22Rv1 (cell line): ENCODE results near the gene PLEKHJ1.

Source experiments
- H3K27ac ChIP-seq: fragments of 450-650 bp; 2 replicates; pipeline ENCODE4 v1.5.1; 2017
- CTCF ChIP-seq: fragments of 450-650 bp; IDR thresholded peaks from 2 replicates; pipeline ENCODE4 v1.5.1; 2017; ENCODE audit warnings: mild to moderate bottlenecking
- ZFX ChIP-seq: fragments of 450-650 bp; IDR thresholded peaks from 2 replicates; pipeline ENCODE4 v1.6.1; 2017; ENCODE audit warnings: antibody characterized with exemption, borderline replicate concordance

The PLEKHJ1 gene

GRCh38 chr19:2250766-2251105, 14.6 kb upstream of the PLEKHJ1 start:
- no peak overlapping the region for H3K27ac ChIP-seq
- TF ChIP-seq CTCF = no peak
- no peak for TF ChIP-seq ZFX

- no peak overlapping the region for H3K27ac ChIP-seq
- TF ChIP-seq ZFX = no peak
These were observed 14.0 kb upstream of the PLEKHJ1 start for GRCh38 chr19:2249880-2250765.

- 0 out of 2 replicates have a peak within 1 kb of the TSS, but pooled peaks have one; percentile 8 for H3K27ac ChIP-seq
These were observed 13.1 kb upstream of the PLEKHJ1 start, which contains the start of gene AMH for GRCh38 chr19:2249010-2249866. Gene AMH, plus strand, starts transcription at chr19:2249323. Its CDS starts 10 bp downstream, at chr19:2249333.

GRCh38 chr19:2248136-2249009, 12.2 kb upstream of the PLEKHJ1 start:
- 0 out of 2 replicates have a peak overlapping the region, but pooled peaks have one; percentile 8 for H3K27ac ChIP-seq
- TF ChIP-seq ZFX = no peak
- TF ChIP-seq CTCF = no peak

More at GRCh38 chr19:2249010-2249866, 13.1 kb upstream of the PLEKHJ1 start, which contains the start of gene AMH:
- TF ChIP-seq ZFX (no peak), CTCF (no peak)

GRCh38 chr19:2247433-2248101, 11.4 kb upstream of the PLEKHJ1 start:
- no peak for TF ChIP-seq CTCF
- TF ChIP-seq ZFX = no peak
- H3K27ac ChIP-seq = peak overlapping the region; percentile 48

- no peak for TF ChIP-seq CTCF
- no peak for TF ChIP-seq ZFX
- H3K27ac ChIP-seq = peak overlapping the region; percentile 48
These were observed 10.8 kb upstream of the PLEKHJ1 start for GRCh38 chr19:2246801-2247361.
